Liver (tissue), 9 donors: Measurements from ENCODE around the gene RAB4A. TPM values are rescaled to one million over a fixed set of nuclear protein-coding genes. Genes with fewer than 3 reads are reported as not detected.

Experiments used
- DNase-seq: peaks from one replicate; pipeline ENCODE4 v3.0.0-alpha.2; 2017; ENCODE audit warnings: low spot score
- H3K27ac ChIP-seq, 2 donors: one replicate each; pipeline ENCODE4 v1.7.0; 2013; ENCODE audit warnings: inconsistent platforms in 2 of 2, low read length in 2 of 2, control low read depth in 1 of 2, low read depth in 1 of 2, mild to moderate bottlenecking in 1 of 2
- H3K27me3 ChIP-seq, 4 donors: one replicate each; pipeline versions ENCODE4 v1.6.1 to v1.7.0; 2013; ENCODE audit warnings: low read length in 3 of 4, inconsistent platforms in 1 of 4, mild to moderate bottlenecking in 1 of 4, moderate library complexity in 1 of 4; ENCODE audit not compliant: control insufficient read depth in 4 of 4, insufficient read depth in 4 of 4
- H3K36me3 ChIP-seq, 4 donors: one replicate each; pipeline versions ENCODE4 v1.6.1 to v1.7.0; 2013; ENCODE audit warnings: low read length in 3 of 4, mild to moderate bottlenecking in 3 of 4, low read depth in 1 of 4, moderate library complexity in 1 of 4; ENCODE audit not compliant: control insufficient read depth in 4 of 4, insufficient read depth in 3 of 4
- H3K4me1 ChIP-seq, 4 donors: one replicate each; pipeline versions ENCODE4 v1.6.1 to v1.7.0; 2013; ENCODE audit warnings: low read length in 3 of 4, mild to moderate bottlenecking in 3 of 4, moderate library complexity in 1 of 4; ENCODE audit not compliant: control insufficient read depth in 4 of 4, insufficient read depth in 4 of 4
- H3K4me3 ChIP-seq, 3 donors: one replicate each; pipeline versions ENCODE4 v1.6.1 to v1.7.0; 2013; ENCODE audit warnings: low read length in 3 of 3, control low read depth in 1 of 3, low read depth in 1 of 3, mild to moderate bottlenecking in 1 of 3
- H3K9ac ChIP-seq, 2 donors: one replicate each; pipeline ENCODE4 v1.7.0; 2013; ENCODE audit warnings: low read length in 2 of 2, mild to moderate bottlenecking in 2 of 2, moderate library complexity in 2 of 2, control low read depth in 1 of 2, low read depth in 1 of 2
- H3K9me3 ChIP-seq, 4 donors: one replicate each; pipeline versions ENCODE4 v1.6.1 to v1.7.0; 2013; ENCODE audit warnings: low read length in 3 of 4; ENCODE audit not compliant: control insufficient read depth in 4 of 4
- EGR1 ChIP-seq, 2 donors: IDR thresholded peaks; 2 replicates each; pipeline ENCODE4 v1.6.1; 2016 to 2018; ENCODE audit warnings: antibody characterized with exemption in 2 of 2, low read depth in 2 of 2
- FOXA1 ChIP-seq: IDR thresholded peaks from 2 replicates; pipeline ENCODE4 v1.6.1; 2016; ENCODE audit warnings: antibody characterized with exemption
- FOXA2 ChIP-seq: IDR thresholded peaks from 2 replicates; pipeline ENCODE4 v1.6.1; 2016; ENCODE audit warnings: antibody characterized with exemption
- GABPA ChIP-seq, 2 donors: IDR thresholded peaks in 1 of 2; conservative IDR thresholded peaks in 1 of 2; 2 replicates each; pipeline ENCODE4 v1.6.1; 2016; ENCODE audit warnings: antibody characterized with exemption in 2 of 2, mild to moderate bottlenecking in 1 of 2, moderate library complexity in 1 of 2
- HNF4A ChIP-seq, 2 donors: conservative IDR thresholded peaks; 2 replicates each; pipeline ENCODE4 v1.6.1; 2016; ENCODE audit warnings: antibody characterized with exemption in 2 of 2, mild to moderate bottlenecking in 2 of 2
- HNF4G ChIP-seq: IDR thresholded peaks from 2 replicates; pipeline ENCODE4 v1.6.1; 2016; ENCODE audit warnings: antibody characterized with exemption
- JUND ChIP-seq, 2 donors: IDR thresholded peaks; 2 replicates each; pipeline ENCODE4 v1.6.1; 2016; ENCODE audit warnings: antibody characterized with exemption in 2 of 2
- MAX ChIP-seq: IDR thresholded peaks from 2 replicates; pipeline ENCODE4 v1.6.1; 2016; ENCODE audit warnings: antibody characterized with exemption
- NR2F2 ChIP-seq: IDR thresholded peaks from 2 replicates; pipeline ENCODE4 v1.6.1; 2016; ENCODE audit warnings: antibody characterized with exemption
- RAD21 ChIP-seq, 2 donors: IDR thresholded peaks; 2 replicates each; pipeline ENCODE4 v1.6.1; 2016; ENCODE audit warnings: antibody characterized with exemption in 2 of 2, mild to moderate bottlenecking in 2 of 2
- REST ChIP-seq: IDR thresholded peaks from 2 replicates; pipeline ENCODE4 v1.6.1; 2016; ENCODE audit warnings: antibody characterized with exemption, mild to moderate bottlenecking
- RXRA ChIP-seq, 2 donors: IDR thresholded peaks; 2 replicates each; pipeline ENCODE4 v1.6.1; 2017 to 2018; ENCODE audit warnings: antibody characterized with exemption in 2 of 2, mild to moderate bottlenecking in 1 of 2
- SP1 ChIP-seq: IDR thresholded peaks from 2 replicates; pipeline ENCODE4 v1.6.1; 2018; ENCODE audit warnings: antibody characterized with exemption, mild to moderate bottlenecking
- TAF1 ChIP-seq: conservative IDR thresholded peaks from 2 replicates; pipeline ENCODE4 v1.6.1; 2016; ENCODE audit warnings: antibody characterized with exemption, mild to moderate bottlenecking
- YY1 ChIP-seq: IDR thresholded peaks from 2 replicates; pipeline ENCODE4 v1.6.1; 2016; ENCODE audit warnings: antibody characterized with exemption, mild to moderate bottlenecking
- WGBS: extraction: QIAGEN DNeasy Blood & Tissue Kit; methylation state at CpG from one replicate; pipeline ENCODE4 v1.1.7; 2013; 5-methylcytosine and 5-hydroxymethylcytosine counted together
- polyA plus RNA-seq, 2 donors: library from polyadenylated mRNA; stranded (reverse) in 1 of 2; unstranded in 1 of 2; fragments of 200-250 nt in 1 of 2; fragments of >200 nt in 1 of 2; fragmentation: Nextera tagmentation in 1 of 2; extraction: Ambion mirVana in 1 of 2; gene quantifications; one replicate each; pipeline versions ENCODE4 v1.2.1 to v1.2.3, GENCODE V29; 2013 to 2015
- total RNA-seq, 2 donors: library from RNA; depleted of rRNA; stranded (reverse); fragments of >200 nt; gene quantifications; one replicate each; pipeline ENCODE4 v1.2.3, GENCODE V29; 2014
- TF ChIP-seq, protein P1 (sequence below): IDR thresholded peaks from 2 replicates; pipeline ENCODE4 v1.6.1; 2016; ENCODE audit warnings: antibody characterized with exemption
- TF ChIP-seq, protein P2 (sequence below): IDR thresholded peaks from 2 replicates; pipeline ENCODE4 v1.6.1; 2016; ENCODE audit warnings: antibody characterized with exemption
- TF ChIP-seq, protein P3 (sequence below): fragments of 150-350 bp; IDR thresholded peaks from 2 replicates; pipeline ENCODE4 v1.5.1; 2017; ENCODE audit warnings: improper control_type of control experiment, low read depth, low read length; ENCODE audit not compliant: missing input control
- donor health status: healthy.
- donor health status: healthy.
- donor health status: healthy.
- donor health status: healthy.
- donor health status: healthy.

RAB4A gene
- total and polyA plus RNA-seq, 4 donors = 16.5 to 51.9 (median 29.5) TPM

DNA sequence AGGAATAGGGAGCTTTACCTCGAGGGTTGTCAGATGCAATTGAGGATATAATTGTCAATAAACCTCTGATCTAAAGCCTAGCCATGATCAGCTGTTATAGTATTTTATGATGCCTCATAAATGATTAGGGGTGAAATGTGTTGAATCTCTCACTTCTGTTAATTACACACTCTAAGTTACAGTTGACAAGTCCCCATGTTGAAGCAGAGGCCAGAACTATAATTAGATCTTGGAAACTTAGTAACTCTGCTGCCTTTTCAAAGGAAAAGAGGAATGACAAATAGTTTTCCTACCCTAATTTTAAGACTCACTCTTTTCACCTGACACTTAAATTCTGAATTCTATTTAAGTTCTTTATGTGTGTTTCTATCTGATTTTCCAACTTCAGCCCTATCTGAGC is 38.2 kb downstream of the RAB4A start (continued):
- no peak for TF ChIP-seq REST
- TF ChIP-seq YY1 = no peak
- no peak for TF ChIP-seq FOXA2

DNA sequence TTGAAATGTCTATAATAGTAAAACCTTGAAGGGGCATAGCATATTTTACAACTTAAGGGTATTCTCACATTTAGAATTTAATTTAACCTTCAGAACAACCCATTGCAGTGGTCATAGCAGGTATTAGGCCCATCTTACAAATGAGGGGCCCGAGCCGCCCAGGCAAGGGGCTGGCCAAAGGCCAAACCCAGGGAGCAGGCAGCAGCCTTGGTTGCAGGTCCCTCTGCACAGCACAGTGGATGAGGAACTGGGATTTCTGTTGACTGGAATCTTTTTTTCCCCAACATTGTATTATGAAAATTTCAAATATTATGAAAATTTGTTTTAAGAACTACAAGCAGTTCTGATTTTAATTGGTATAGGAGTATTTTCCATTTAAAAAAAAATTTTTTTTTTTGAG is 38.8 kb downstream of the RAB4A start:
- H3K27me3 ChIP-seq = no peaks in the 10 kb centered on the region
- H3K4me1 ChIP-seq = peaks cover 6 to 22% (median 16%) of the 10 kb centered on the region in 4 donors
- no peak overlapping the region for H3K27ac ChIP-seq
- TF ChIP-seq TAF1 (no peak), SP1 (no peak), YY1 (no peak), HNF4A (conservative IDR thresholded peaks at IDR 0.05) (no peak), MAX (no peak), RAD21 (IDR thresholded peaks at IDR 0.05) (no peak), EGR1 (IDR thresholded peaks at IDR 0.05; ENCODE audit: low read depth in 2 of 2) (no peak), FOXA2 (no peak), FOXA1 (no peak), NR2F2 (no peak), HNF4G (no peak), RXRA (IDR thresholded peaks at IDR 0.05) (no peak), GABPA (IDR thresholded peaks at IDR 0.05 in 1 of 2, conservative IDR thresholded peaks at IDR 0.05 in 1 of 2) (no peak), JUND (IDR thresholded peaks at IDR 0.05) (no peak), REST (no peak)
- TF ChIP-seq, protein P1, sequence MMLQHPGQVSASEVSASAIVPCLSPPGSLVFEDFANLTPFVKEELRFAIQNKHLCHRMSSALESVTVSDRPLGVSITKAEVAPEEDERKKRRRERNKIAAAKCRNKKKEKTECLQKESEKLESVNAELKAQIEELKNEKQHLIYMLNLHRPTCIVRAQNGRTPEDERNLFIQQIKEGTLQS = no peak
- TF ChIP-seq, protein P2, sequence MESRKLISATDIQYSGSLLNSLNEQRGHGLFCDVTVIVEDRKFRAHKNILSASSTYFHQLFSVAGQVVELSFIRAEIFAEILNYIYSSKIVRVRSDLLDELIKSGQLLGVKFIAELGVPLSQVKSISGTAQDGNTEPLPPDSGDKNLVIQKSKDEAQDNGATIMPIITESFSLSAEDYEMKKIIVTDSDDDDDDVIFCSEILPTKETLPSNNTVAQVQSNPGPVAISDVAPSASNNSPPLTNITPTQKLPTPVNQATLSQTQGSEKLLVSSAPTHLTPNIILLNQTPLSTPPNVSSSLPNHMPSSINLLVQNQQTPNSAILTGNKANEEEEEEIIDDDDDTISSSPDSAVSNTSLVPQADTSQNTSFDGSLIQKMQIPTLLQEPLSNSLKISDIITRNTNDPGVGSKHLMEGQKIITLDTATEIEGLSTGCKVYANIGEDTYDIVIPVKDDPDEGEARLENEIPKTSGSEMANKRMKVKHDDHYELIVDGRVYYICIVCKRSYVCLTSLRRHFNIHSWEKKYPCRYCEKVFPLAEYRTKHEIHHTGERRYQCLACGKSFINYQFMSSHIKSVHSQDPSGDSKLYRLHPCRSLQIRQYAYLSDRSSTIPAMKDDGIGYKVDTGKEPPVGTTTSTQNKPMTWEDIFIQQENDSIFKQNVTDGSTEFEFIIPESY = no peak
- TF ChIP-seq, protein P3, sequence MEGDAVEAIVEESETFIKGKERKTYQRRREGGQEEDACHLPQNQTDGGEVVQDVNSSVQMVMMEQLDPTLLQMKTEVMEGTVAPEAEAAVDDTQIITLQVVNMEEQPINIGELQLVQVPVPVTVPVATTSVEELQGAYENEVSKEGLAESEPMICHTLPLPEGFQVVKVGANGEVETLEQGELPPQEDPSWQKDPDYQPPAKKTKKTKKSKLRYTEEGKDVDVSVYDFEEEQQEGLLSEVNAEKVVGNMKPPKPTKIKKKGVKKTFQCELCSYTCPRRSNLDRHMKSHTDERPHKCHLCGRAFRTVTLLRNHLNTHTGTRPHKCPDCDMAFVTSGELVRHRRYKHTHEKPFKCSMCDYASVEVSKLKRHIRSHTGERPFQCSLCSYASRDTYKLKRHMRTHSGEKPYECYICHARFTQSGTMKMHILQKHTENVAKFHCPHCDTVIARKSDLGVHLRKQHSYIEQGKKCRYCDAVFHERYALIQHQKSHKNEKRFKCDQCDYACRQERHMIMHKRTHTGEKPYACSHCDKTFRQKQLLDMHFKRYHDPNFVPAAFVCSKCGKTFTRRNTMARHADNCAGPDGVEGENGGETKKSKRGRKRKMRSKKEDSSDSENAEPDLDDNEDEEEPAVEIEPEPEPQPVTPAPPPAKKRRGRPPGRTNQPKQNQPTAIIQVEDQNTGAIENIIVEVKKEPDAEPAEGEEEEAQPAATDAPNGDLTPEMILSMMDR = no peak
- peaks cover 0 to 10% (median 9%) of the 10 kb centered on the region in 4 donors for H3K36me3 ChIP-seq
- no peak for DNase-seq
- WGBS = 94% methylated on average over 2 of the region's 2 CpGs
- no peak overlapping the region for H3K4me3 ChIP-seq
- no peaks in the 10 kb centered on the region for H3K9me3 ChIP-seq
- H3K9ac ChIP-seq = no peak overlapping the region
